Muscle of arm (tissue), 12 donors: ENCODE measurements around the gene SPSB1. TPM values are rescaled to one million over a fixed set of nuclear protein-coding genes. Genes with fewer than 3 reads are reported as not detected.

Experiments used
- DNase-seq: peaks from one replicate; pipeline ENCODE4 v3.0.0-alpha.2; 2013
- polyA plus RNA-seq, 12 donors: library from polyadenylated mRNA; unstranded; fragments of 120-200 nt; gene quantifications; one replicate each; pipeline ENCODE4 v1.2.1, GENCODE V29; 2013; ENCODE audit not compliant: insufficient read length in 12 of 12

Gene SPSB1
- polyA plus RNA-seq, 12 donors = 5.4 to 11.4 (median 7.0) TPM; not detected in 1

GRCh38 chr1:9256332-9256731 is 36.4 kb upstream of the SPSB1 start:
- DNase-seq = no peak

- no peak for DNase-seq
These were observed 34.8 kb upstream of the SPSB1 start for GRCh38 chr1:9257851-9258250.

GRCh38 chr1:9258629-9259028 is 34.1 kb upstream of the SPSB1 start:
- no peak for DNase-seq

GRCh38 chr1:9260059-9260766 is 32.5 kb upstream of the SPSB1 start:
- no peak for DNase-seq

GRCh38 chr1:9261496-9261895 is 31.2 kb upstream of the SPSB1 start:
- DNase-seq = no peak

- no peak for DNase-seq
These were observed 30.4 kb upstream of the SPSB1 start for GRCh38 chr1:9262096-9262986.

GRCh38 chr1:9263276-9263855 is 29.3 kb upstream of the SPSB1 start:
- DNase-seq = no peak

- DNase-seq = no peak
These were observed 28.5 kb upstream of the SPSB1 start for GRCh38 chr1:9263984-9264872.

GRCh38 chr1:9265037-9265436 is 27.7 kb upstream of the SPSB1 start:
- DNase-seq = no peak

- DNase-seq = no peak
These were observed 26.7 kb upstream of the SPSB1 start for GRCh38 chr1:9265968-9266367.

- no peak for DNase-seq
These were observed 25.4 kb upstream of the SPSB1 start for GRCh38 chr1:9267352-9267686.

GRCh38 chr1:9267827-9268581 is 24.7 kb upstream of the SPSB1 start:
- DNase-seq = no peak

- no peak for DNase-seq
These were observed 23.6 kb upstream of the SPSB1 start for GRCh38 chr1:9269078-9269501.

- DNase-seq = no peak
These were observed 23.0 kb upstream of the SPSB1 start for GRCh38 chr1:9269721-9270120.

GRCh38 chr1:9270290-9270883 is 22.3 kb upstream of the SPSB1 start:
- DNase-seq = no peak

GRCh38 chr1:9271283-9271682 is 21.4 kb upstream of the SPSB1 start:
- no peak for DNase-seq

GRCh38 chr1:9271861-9272595 is 20.7 kb upstream of the SPSB1 start:
- DNase-seq = no peak

GRCh38 chr1:9273177-9273576 is 19.5 kb upstream of the SPSB1 start:
- DNase-seq = no peak

GRCh38 chr1:9275161-9275560 is 17.5 kb upstream of the SPSB1 start:
- no peak for DNase-seq

GRCh38 chr1:9275567-9276034 is 17.1 kb upstream of the SPSB1 start:
- no peak for DNase-seq
